H4 (cell line): ENCODE results near the gene ANKRD6. TPM values are rescaled to one million over a fixed set of nuclear protein-coding genes. Genes with fewer than 3 reads are reported as not detected.

Experiments used
- DNase-seq: peaks from one replicate; pipeline ENCODE4 v3.0.0-alpha.2; 2015; ENCODE audit warnings: low spot score
- total RNA-seq: library from RNA; depleted of rRNA; stranded (reverse); fragments of >200 nt; shearing (Covaris generic); gene quantifications from 2 replicates; pipeline ENCODE4 v1.2.3, GENCODE V29; 2014; rRNA removed

ANKRD6 gene
- total RNA-seq, 1 experiment from 2014 or later = 3.4 TPM

DNA sequence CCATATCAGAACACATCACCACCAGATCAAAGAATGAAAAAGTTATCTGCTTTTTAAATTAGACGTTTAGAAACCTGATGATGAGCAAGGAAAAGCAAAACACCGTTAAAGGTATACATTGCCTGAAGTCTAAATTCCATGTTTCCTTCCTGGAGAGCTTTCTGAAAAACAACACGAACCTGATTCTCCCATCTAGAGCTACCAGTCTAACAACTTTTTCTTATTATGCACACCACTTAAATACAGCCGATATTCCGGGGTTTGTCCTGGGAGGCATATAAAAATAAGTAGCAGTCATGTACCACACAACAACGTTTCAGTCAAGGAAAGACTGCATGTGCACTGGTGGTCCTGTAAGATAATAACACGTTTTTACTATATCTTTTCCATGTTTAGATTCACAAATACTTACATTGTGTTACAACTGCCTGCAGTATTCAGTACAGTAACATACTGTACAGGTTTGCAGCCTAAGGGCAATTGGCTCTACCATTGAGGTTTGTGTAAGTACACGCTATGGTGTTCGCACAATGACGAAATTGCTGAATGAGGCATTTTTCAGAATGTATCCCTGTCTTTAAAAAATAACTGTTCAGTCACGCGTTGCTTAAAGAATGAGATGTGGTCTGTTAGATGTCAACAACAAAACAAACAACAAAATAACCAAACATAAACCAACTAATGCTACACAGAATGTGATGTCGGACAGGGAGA lies 224.7 kb downstream of the ANKRD6 start:
- no peak for DNase-seq

DNA sequence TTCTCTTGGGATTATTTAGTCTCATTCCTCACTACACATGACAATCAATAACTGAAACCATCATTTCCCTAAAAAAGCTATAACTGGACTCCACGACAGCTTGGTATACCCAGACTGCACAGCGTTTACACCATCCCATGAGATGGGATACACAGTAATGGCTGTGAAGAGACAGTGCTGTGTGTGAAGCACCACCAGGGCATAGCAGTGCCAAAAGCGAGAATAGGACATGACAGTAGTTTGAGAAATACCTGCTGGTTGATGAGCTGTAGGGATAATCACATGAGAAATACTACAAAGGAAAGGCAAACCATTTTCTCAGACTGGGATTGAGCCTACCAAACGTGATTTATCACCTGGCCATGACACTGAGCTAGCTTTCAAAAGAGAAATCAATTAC lies 228.0 kb downstream of the ANKRD6 start:
- DNase-seq = no peak

GRCh38 chr6:89661559-89661958 lies 228.6 kb downstream of the ANKRD6 start:
- no peak for DNase-seq

DNA sequence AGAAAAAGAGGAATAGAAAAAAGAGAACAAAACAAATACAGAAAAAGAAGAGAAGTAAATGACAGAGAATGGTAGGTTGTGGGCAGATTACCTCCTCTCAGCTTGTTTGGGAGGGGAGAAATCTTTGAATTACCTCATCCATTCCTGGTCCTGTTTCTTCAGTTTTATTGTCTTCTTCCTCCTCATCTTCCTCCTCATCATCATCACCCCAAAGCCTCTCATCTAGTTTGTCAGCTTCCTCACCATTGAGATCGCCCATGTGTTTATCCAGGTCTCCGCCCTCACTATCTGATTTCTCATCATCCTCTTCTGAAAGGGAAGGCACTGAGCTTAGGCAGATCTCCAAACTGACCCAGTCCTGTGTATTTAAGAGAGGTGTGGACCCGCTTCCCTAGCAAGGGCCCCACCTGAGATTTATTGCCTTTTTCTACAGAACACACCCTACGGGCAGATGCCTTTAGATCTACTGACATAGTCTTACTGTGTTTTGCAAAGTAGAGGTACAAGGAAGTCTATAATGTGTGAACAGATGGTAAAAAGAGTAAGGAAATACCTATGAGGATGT lies 229.8 kb downstream of the ANKRD6 start:
- no peak for DNase-seq

GRCh38 chr6:89667872-89668556 lies 235.1 kb downstream of the ANKRD6 start:
- DNase-seq = no peak

GRCh38 chr6:89669002-89669401 lies 236.1 kb downstream of the ANKRD6 start:
- no peak for DNase-seq

- DNase-seq = no peak
These were observed 238.1 kb downstream of the ANKRD6 start for GRCh38 chr6:89670935-89671565.

DNA sequence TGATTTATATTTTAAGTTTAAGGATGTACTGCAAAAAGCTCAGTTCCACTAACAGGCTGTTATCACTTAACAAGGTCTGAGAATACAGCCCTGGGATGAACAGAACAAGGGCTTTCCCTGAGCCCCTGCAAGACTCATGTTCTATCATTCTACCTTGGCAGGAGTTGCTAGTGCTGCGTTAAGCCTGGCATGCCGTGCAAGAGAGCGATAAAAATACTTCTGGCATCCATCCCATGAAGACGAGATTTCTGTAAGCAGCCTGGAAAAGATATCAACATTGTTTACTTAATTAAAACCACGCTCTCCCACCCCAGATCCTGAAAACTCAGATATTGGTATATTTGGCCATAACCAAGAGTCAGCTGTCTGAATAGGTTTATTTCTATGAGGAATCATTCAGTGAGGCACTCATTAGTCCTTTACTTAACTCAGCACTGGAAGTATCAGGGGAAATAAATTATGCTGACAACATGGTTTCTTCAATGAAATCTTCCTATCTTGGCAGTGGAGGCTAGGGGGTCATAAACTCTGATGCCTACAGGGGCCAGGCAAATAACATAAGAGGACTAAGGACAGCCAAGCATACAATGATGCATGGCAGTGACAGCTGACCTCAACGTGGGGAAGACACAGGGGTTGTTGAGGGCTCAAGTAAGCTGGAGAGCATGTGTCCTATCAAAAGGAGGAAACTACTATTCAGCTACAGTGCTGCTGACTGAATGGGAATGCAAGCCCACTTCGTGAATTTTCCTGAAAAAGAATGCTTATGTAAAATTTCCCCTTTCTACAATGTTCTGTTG lies 243.2 kb downstream of the ANKRD6 start:
- peak; percentile 23 for DNase-seq

GRCh38 chr6:89678531-89678930 lies 245.6 kb downstream of the ANKRD6 start:
- no peak for DNase-seq

DNA sequence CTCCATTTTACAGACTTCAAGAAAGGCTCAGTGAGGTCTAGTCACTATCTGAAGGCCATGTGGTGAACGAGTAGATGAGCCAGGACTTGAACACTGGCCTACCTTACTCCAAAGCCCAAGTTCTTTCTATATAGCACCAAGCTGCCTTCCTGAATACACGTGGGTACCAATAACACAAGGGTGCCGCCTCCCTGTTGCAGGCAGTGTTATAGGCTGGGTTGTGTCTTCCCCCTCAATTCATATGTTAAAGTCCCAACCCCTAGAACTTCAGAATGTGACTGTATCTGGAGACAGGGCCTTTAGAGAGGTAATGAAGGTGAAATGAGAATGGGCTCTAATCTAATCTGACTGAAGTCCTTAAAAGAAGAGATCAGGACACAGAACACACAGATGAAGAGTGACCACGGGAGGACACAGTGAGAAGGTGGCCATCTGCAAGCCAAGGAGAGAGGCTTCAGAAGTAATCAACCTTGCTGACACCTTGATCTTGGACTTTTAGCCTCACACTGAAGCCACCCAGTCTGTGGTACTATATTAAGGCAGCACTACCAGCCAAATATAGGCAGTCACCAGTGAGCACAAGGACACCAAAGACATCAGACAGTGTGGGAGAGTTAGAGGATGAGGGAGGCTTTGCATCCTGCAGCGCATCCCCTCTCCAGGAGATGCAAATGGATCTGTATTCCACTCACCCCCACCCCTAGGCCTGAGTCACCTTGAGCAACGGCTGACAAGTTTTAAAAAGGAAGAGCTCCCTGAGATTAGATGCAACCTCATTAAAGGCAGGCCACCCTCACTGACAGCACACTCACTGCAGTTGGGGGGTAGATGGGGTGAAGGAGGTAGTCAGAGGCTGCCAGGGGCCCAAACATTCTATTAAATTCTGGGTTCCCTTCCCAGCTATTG lies 246.5 kb downstream of the ANKRD6 start:
- no peak for DNase-seq

DNA sequence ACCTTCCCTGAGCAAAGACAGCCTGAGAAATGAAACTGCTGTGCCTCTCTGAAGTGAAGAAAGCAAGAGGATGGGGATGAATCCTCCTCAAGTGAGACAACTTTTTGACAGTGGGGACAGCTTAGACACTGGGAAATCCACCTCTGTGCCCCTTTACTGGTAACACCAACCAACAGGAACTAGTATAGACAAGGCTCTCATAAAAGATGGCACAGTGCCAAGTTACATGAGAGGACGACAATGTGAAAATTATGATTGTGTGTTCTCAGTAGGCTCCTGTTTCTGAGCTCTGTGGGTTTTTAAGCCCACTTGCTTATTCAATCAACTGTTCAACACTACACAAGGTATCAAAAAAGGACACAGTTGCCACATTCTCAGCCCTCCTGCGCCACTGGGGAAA lies 247.2 kb downstream of the ANKRD6 start:
- DNase-seq = no peak

DNA sequence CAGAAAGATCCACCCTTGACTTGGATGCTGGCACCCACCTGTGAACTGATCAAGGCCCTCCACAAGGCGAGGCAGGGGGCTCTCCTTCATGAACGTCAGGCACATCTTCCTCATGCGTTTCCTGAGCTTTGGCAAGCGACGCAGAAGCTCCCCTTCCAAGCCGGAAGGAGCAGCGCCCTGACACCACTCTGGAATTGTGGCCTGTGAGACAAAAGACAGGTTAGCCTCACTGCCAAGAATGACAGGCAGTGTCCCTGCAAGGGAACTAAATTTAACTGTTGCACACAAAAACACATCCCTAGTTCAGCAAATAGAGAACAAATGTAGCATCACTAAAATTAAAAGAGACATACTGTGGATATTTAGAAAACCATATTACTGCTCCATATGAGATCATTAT lies 247.6 kb downstream of the ANKRD6 start:
- DNase-seq = no peak

GRCh38 chr6:89681983-89682564 lies 249.1 kb downstream of the ANKRD6 start:
- DNase-seq = no peak

DNA sequence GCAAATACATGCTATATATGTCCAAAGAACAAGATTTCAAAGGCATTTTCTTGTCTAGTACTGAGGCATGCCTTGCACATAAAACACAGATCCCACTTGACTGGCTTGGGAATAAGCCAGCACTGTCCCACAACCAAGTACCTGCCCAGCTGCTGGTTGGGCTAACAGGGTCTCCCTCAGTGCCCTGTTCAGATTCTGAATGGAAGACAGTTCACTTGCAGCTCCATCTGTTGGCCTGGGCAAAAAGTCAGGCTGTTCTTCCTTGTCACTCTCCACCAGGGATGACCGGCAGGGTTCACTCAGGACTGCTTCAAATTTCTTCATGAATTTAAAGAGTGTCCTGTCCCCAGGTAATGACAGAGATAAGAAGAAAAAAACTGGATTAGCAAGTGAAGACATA lies 250.0 kb downstream of the ANKRD6 start:
- no peak for DNase-seq

Other genes with a start within 250 kb of the ANKRD6 start
- not detected in 2 replicates for gene GABRR1, start 215.8 kb upstream of the ANKRD6 start, total RNA-seq
- gene GABRR2, start 117.9 kb upstream of the ANKRD6 start, total RNA-seq = 0.08 TPM in 1 of 2 replicates, not detected in the other
- gene UBE2J1, start 80.4 kb upstream of the ANKRD6 start, total RNA-seq = 17.9 and 19.0 TPM in 2 replicates
- 28.8 and 35.0 TPM in 2 replicates for gene RRAGD, start 20.9 kb upstream of the ANKRD6 start, total RNA-seq
- gene LYRM2, start 205.6 kb downstream of the ANKRD6 start, total RNA-seq = 8.4 and 15.8 TPM in 2 replicates